Measurements from ENCODE around the gene GAK. TPM values are rescaled to one million over a fixed set of nuclear protein-coding genes. Genes with fewer than 3 reads are reported as not detected.

Gene GAK
- total and polyA plus RNA-seq, 2 of the 4 experiments (the other 2 are of a cell fraction) = 45.1 to 133 TPM

DNA sequence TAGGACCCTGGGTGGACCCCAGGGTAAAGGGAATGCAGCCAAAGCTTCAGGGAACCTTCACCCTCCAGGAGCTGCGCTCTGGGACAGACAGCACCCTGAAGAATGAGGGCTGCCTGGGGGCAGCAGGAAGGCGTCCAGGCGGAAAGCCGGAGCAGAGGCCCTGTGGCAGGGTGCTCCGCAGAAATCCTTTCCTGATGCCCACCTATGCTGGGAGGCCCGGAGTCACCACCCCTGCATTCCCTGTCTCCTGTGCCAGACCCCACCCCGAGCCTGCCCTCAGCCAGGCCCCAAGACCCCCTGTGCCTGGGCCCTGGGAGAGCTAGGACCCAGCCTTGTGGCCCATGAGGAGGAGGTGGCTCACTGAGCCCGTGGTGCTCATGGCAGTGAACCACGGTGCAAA is 42.6 kb upstream of the GAK start:
- Histone ChIP-seq H3K4me1 (ENCODE audit: control insufficient read depth, insufficient read depth, low read length) (peaks cover 10% of the 10 kb centered on the region; the same call in 1 of the 2 replicates), H2AK9ac (replicated peaks; ENCODE audit: low read depth, low read length, poor library complexity) (no peak overlapping the region), H3K23ac (ENCODE audit: low read depth, low read length) (no peak overlapping the region), H3K14ac (replicated peaks; ENCODE audit: low read depth, low read length) (no peak overlapping the region), H3K27me3 (ENCODE audit: control insufficient read depth, insufficient read depth, low read length) (no peaks in the 10 kb centered on the region), H4K5ac (ENCODE audit: low read depth, low read length) (no peak overlapping the region), H3K79me1 (ENCODE audit: low read depth in 1 of 2, low read length in 2 of 2) (peaks cover 13 to 24% of the 10 kb centered on the region in 2 experiments; a peak in 3 of 4 replicates), H2BK120ac (ENCODE audit: low read depth, low read length) (no peak overlapping the region), H3K27ac (ENCODE audit: insufficient read depth, low read length) (no peak overlapping the region), H2BK20ac (ENCODE audit: low read depth, low read length) (no peak overlapping the region), H2AFZ (replicated peaks; ENCODE audit: low read length, poor library complexity) (no peak overlapping the region), H4K8ac (ENCODE audit: low read depth in 2 of 2, low read length in 2 of 2) (no peak overlapping the region), H3K36me3 (ENCODE audit: control insufficient read depth, insufficient read depth, low read length) (peaks cover 3% of the 10 kb centered on the region; the same call in 1 of the 2 replicates), H3K18ac (ENCODE audit: low read depth, low read length) (no peak overlapping the region), H3K9me1 (ENCODE audit: insufficient read depth, low read length) (peaks cover 7% of the 10 kb centered on the region), H2BK5ac (ENCODE audit: low read depth, low read length, poor library complexity, severe bottlenecking) (no peak overlapping the region), H2AK5ac (ENCODE audit: low read depth, low read length) (no peak overlapping the region), H4K91ac (ENCODE audit: insufficient read depth, low read depth, low read length) (no peak overlapping the region), H3K9me3 (ENCODE audit: control insufficient read depth, insufficient read depth, low read length) (no peaks in the 10 kb centered on the region), H3K4me2 (ENCODE audit: low read depth, low read length) (no peak overlapping the region), H3K56ac (ENCODE audit: extremely low read depth, insufficient read depth, low read length) (no peak overlapping the region), H2BK15ac (ENCODE audit: low read depth, low read length) (no peak overlapping the region), H3K4ac (ENCODE audit: low read depth, low read length) (no peak overlapping the region), H3K9ac (ENCODE audit: low read depth, low read length) (no peak overlapping the region), H4K20me1 (ENCODE audit: insufficient read depth, low read length) (peaks cover 32% of the 10 kb centered on the region), H3K4me3 (ENCODE audit: insufficient read depth, low read depth, low read length) (no peak overlapping the region)
- 100% methylated on average over 1 of the region's 9 CpGs; no CpG with 5 or more reads in 1 of the 2 experiments for WGBS, 2 experiments (ENCODE audit: extremely low coverage in 2 of 2, insufficient read length in 1 of 2)
- in situ Hi-C loops (cut with MboI; ENCODE audit: low sequenced_read_pairs) (no loop called here), intact Hi-C loops (cut with micrococcal nuclease) (no loop called here), dilution Hi-C loops (cut with HindIII; ENCODE audit: low sequenced_read_pairs, unreplicated experiment) (no loop called here)
- POLR2A ChIA-PET (ENCODE audit: unreplicated experiment) = no interaction called here
- CTCF ChIA-PET = no interaction called here
- BruUV-seq (replicated peaks) = no TSS peak
- DNase-seq (no peak), ATAC-seq (ENCODE audit: low read depth) (no peak)
- TF ChIP-seq, protein P1, sequence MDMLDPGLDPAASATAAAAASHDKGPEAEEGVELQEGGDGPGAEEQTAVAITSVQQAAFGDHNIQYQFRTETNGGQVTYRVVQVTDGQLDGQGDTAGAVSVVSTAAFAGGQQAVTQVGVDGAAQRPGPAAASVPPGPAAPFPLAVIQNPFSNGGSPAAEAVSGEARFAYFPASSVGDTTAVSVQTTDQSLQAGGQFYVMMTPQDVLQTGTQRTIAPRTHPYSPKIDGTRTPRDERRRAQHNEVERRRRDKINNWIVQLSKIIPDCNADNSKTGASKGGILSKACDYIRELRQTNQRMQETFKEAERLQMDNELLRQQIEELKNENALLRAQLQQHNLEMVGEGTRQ (IDR thresholded peaks at IDR 0.05; ENCODE audit: low read depth, low read length) = no peak
- TF ChIP-seq POLR2A (IDR thresholded peaks at IDR 0.05; ENCODE audit: low read depth, low read length) = no peak

All from IMR-90 (cell line).